HG02642 (cell line): ENCODE data around the gene PPP4R4.
"Not testable (repeated sequence)": the region's sequence is repeated elsewhere in the genome, so short reads cannot be mapped to it uniquely, and the experiment has no call there.

Experiments used
- ATAC-seq: cut with Tn5 transposase; IDR thresholded peaks from one replicate; pipeline ENCODE4 v1.9.1; 2021; ENCODE audit warnings: mild to moderate bottlenecking; ENCODE audit not compliant: unreplicated experiment, poor library complexity

Gene PPP4R4

DNA sequence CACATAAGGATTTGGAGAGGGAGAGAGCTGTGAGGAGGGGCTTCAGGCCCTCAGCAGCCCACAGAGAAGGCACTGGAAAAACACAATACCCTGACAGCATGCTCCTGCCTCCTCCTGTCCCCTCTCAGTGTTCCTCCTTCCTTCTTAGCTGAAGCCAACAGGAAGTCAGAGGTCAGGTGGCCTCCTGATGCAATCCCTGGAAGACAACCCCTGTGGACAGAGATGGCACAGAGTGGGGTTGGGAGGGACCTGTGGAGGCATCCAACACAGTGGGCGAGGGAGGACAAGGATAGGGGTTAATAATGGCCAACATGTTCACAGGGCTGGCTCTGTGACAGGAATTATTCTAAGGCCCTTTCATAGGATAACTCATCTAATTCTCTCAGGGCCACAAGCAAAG is 29.4 kb upstream of the PPP4R4 start:
- ATAC-seq: no peak

GRCh38 chr14:94145902-94146527 is 28.1 kb upstream of the PPP4R4 start:
- no peak for ATAC-seq

GRCh38 chr14:94152676-94153075 is 21.4 kb upstream of the PPP4R4 start:
- ATAC-seq: no peak

GRCh38 chr14:94153750-94154342 is 20.3 kb upstream of the PPP4R4 start:
- ATAC-seq: no peak

DNA sequence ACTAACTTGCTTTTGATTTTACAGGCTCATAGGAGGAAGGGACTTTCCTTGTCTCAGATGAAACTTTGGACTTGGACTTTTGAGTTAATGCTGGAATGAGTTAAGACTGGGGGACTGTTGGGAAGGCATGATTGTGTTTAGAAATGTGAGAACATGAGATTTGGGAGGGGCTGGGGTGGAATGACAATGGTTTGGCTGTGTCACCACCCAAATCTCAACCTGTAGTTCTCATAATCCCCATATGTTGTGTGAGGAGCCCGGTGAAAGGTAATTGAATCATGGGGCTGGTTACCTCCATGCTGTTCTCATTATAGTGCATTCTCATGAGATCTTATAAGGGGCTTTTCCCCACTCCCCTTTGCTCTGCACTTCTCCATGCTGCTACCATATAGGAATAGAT is 18.0 kb upstream of the PPP4R4 start:
- not testable (repeated sequence) for ATAC-seq

DNA sequence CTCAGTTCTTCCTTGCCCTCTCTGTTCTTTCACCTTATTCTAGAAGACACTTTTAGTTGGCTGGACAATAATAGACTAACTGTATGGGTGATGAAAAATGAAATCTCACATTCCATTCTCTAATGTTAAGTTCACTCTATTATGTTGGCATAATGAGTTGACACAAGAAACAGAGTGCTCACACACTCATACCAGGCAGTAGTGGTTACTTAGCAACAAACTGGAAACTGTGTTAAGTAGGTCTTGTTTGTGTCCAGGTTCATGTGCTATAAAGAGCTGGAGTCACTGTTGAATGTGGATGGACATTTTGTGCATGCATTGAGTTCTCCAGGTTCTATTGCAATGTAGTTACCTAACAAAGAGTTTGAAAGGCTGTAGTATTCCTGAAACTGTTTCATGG is 16.9 kb upstream of the PPP4R4 start:
- no peak for ATAC-seq

DNA sequence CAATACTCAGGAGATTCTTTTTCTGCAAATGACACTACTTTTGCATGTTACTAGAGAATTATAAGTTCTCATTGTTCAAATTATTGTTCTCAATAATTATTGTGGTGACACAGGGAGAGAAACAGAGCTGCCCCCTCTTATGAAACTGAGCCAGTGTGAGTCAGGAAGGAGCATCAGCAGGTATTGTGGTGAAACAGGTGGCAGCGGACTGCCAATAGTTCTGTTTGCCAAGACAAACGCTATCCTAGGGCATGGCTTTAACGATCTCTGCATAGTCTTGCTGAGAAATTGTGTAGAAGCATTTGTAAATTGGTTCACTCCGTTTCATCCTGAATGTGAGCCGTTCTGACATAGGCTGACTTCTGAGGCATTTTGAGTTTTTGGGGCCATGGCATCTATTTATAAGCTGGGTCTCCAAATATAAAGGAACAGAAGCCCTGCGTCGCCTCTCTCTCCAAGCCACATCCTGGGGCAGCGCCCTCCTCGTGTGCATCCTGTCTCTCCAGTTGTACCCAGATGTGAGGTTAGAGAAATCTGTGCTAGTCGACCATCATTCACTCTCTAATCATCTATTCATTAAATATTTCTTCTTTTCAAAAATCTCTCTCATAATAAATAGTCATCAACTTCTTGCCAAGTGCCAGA is 15.8 kb upstream of the PPP4R4 start:
- ATAC-seq: no peak

DNA sequence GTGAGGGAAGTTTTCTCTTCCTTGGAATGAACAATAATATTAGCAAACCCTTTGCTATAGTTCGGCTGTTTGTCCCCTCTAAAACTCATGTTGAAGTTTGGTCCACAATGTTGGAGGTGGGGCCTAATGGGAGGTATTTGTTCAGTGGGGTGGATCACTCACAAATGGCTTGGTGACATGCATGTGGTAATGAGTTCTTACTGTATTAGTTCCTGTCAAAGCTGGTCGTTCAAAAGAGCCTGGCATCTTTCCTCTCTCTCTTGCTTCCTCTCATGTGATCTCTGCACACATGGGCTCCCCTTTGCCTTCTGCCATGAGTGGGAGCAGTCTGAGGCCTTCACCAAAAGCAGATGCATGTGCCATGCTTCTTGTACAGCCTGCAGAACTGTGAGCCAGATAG is 13.1 kb upstream of the PPP4R4 start:
- ATAC-seq: no peak

- ATAC-seq: no peak
Observed at GRCh38 chr14:94161981-94162380, 12.1 kb upstream of the PPP4R4 start.

GRCh38 chr14:94162466-94162865 is 11.7 kb upstream of the PPP4R4 start:
- no peak for ATAC-seq

- ATAC-seq: no peak
Observed at GRCh38 chr14:94163796-94164195, 10.3 kb upstream of the PPP4R4 start.

- no peak for ATAC-seq
Observed at GRCh38 chr14:94164685-94165431, 9.3 kb upstream of the PPP4R4 start.

DNA sequence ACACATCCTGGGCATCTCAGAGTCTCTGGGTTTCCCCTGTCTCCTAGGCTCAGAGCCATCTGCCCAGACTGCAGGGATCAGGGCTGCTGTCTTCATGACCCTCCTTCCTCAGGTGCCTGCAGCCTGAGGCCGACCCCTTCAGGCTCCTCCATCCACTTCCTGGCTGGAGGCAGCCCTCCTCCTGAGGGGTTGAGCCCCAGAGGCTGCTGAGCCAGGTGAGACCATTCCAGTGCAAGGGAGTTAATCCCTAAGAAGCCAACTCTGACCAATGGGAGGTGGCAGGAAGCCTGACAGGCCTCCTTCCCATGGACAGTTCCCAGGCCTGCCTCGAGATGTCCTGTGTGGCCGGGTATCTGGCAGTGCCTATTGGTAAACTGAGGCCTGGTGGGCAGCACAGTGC is 8.4 kb upstream of the PPP4R4 start:
- ATAC-seq: no peak

DNA sequence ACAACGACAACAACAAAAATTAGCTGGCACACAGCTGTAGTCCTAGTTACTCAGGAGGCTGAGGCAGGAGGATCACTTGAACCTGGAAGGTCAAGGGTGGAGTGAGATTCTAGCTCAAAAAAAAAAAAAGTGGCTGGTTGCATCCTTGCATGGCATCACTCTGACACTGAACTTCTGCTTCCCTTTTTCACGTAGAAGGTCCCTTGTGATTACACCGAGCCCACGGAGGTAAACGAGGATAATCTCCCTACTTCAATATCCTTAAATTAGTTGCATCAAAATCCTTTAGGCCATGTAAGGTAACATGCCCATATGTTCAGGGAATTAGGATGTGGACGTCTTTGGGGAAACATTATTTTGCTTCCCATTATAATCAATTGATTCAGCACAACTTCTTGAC is 4.0 kb upstream of the PPP4R4 start:
- ATAC-seq: no peak

- no peak for ATAC-seq
Observed at GRCh38 chr14:94171208-94171607, 2.9 kb upstream of the PPP4R4 start.

DNA sequence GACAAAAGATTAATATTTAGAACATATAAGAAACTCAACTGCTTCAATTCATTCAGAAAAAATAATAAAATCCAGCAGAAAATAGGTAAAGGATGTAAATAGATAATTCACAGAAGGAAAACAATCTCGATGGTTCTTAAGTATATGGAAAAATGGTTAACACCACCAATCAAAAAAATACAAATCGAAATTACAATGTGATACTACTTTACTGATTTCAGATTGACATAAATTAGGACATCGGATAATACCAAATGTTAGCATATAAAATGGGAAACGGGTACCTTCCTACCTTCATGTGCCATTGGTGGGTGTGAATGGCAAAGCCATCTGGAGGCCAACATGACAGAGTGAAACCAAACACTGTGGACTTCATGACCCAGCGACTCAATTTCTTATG is 1.6 kb upstream of the PPP4R4 start:
- ATAC-seq: no peak

- no peak for ATAC-seq
Observed at GRCh38 chr14:94173471-94173884, 644 bp upstream of the PPP4R4 start.

DNA sequence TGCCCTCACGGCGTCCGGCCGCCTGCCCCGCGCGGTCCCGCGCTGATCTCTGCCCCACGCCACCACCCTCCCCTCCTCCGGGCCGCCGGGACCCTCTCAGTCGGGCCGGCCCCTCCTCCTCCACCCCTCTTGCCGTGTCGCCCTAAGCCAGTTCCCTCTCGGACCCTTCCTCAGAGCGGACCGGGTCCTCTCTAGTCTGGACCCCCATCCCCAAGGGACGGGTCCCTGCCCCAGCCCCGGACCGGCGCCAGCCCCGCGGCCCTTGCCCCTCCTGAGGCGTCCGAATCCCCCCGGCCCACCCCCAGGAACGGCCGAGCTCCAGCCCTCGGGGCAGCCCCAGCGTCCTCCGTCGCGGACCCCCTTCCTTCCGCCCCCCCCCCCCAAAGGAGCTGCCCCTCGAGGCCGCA is 485 bp downstream of the PPP4R4 start:
- ATAC-seq: no peak

DNA sequence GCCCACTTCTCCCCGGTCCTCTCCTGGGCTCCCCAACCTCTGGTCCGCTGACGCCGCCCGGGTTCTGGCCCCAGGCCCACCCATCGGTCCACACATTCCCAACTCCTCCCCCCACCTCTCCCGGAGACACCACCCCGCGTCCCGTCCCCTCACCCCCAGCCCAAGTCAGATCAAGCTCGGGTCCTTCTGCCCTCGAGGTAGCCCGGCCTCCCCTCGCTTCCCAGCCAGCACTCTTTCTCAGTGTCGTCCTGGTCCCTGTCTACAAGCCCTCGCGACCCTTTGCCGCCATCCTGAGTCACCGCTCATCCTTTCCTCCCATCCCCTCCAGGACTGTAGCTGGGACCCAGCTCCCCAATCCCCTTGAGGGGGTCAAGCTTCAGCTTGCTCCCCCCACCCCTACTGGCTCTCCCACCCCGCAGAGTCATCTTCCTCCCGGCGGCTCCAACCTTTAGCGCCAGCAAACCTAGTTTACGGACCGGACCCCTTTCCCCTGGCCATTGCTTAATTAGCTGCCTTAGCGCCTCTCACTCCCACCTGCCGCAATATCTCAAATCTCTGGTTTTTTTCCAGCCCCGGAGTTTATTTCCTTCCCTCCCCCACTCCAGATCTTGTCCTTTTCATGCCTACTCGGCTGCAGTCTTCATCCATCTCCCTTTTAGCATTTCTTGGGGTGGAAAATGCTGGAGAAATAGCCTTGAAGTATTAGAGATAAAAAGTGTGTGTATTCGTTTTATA is 1.1 kb downstream of the PPP4R4 start:
- ATAC-seq: no peak

- ATAC-seq: no peak
Observed at GRCh38 chr14:94175747-94176146, 1.6 kb downstream of the PPP4R4 start.

DNA sequence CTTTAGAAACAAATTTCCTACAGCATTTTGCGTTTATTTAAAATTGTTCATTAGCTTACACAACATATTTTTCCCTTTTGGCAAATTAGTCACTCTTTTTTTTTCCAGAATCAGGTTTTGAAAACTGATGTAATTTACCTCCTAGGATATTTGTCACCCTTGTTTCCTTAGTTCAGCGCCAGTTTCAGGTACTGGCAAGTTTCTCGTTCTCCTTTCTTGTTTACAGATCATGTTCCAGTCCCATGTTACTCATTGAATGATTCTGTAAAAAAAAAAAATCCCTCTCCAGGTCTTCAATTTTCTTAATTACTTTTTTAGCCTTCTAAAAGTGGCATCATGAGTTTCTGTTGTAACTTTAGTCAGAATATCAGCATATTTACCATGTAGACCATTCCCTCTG is 2.7 kb downstream of the PPP4R4 start:
- ATAC-seq: no peak
